Stimulated activated CD8-positive, alpha-beta memory T cell treated with anti-CD3 and anti-CD28 coated beads, Interleukin-4, amount 100 ng/mL, for 24 hours (primary cell): ENCODE results near the gene DPH1.
A peak's percentile ranks its signal among the peaks of the same experiment; 100 is the strongest.

Source experiments
- DNase-seq: peaks from one replicate; pipeline ENCODE4 v3.0.0-alpha.2; 2020; ENCODE audit warnings: low read depth

Gene DPH1

DNA sequence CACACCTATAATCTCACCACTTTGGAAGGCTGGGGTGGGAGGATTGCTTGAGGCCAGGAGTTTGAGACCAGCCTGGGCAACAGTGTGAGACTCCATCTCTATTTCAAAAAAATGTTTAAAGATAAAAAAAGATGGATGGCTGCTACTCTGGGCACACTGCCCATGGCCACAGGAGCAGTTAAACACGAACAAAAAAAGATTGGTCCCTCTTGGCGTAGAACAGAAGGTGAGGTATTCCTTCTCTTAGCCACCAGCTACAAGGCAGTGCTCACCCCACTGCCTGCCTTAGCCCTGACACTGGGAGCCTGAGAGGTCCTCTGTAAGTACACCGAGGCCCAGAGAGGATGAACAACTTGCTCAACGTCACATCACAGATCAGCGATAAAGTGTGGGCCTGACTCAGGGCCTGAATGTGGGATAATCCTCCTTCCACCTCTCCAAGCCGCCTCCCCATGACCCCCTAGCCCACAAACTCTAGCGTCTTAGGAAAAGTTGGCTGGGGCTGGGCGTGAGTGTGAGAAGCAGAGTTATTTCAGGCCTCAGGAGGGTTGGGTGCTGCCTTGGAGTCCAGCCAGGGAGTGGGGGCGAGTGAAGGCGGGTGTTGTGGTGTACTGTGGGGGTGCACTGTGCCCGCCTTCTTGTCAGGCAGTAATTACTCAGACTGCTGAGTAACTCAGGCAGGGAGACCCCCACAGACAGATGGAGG, 2.3 kb upstream of the DPH1 start:
- DNase-seq = no peak

DNA sequence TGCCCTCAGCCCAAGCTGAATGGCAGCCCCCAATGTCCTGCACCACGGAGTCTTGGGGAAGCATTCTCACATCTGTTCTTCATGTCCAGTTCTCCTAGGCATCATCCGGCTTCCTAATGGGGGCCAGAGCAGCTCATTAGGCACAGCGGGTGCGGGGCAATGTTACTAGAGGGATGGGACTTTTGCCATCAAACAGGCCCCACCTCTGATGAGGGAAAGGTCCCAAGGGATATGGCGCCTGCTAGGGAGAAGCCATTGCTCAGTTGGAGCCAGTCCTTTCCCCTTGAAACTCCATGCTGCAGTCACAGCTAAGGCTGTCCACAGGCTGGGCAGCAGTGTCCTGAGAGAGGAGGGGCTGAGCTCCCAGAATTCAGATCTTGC, 1.7 kb upstream of the DPH1 start:
- DNase-seq = no peak

DNA sequence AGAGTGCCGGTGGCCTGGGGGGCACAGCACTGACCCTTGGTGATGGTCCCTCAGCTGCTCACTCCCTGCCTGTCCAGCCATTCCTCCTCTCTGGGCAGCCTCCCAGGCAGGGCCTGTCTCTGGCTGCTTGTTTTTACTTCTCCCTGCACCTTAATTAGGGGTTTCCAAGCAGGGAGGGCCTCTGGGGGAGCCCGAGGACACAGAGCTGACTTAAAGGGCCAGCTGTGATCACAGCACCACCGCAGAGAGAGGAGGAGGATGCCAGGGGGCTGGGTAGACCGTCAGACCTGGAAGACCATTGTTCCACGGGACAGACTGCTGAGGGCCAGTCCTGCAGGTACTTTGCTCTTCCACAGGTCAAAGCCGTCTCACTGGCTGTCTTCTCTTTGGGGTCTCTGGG, 1.2 kb upstream of the DPH1 start:
- no peak for DNase-seq

DNA sequence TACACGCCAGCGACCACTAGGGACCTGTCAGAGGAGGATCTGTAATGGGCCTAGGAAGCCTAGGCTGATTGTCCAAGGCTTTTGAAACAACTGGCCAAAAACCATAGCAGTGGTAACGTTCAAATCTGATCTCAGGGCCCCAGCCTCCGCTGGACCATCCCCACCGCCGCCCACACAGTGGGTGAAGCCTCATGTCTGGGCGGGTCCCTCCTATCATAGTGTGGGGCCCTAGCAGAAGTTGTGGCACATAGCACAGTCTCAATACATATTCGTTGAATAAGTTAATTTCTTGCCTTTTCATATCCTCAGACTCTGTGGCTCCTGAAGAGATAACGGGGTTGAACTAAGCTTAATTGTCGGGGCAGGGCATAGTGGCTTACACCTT, 818 bp downstream of the DPH1 start:
- DNase-seq = no peak

DNA sequence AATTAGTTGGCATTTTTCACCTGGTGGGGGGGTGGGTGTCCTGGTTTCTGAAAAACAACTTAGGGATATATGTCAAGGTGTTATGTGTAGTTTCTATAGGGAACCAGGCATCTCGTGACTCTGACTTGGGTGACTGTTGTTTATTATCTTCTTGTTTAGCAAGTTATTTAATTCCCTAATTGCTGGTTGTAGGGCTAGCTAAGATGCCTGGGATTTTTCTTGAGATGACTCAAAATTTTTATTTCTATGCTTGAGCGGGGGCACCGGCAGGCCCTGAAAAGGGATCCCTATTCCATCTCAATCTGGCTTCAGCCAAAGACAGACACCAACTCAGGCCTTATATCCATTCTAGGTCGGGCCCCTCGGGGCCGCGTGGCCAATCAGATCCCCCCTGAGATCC, 3.2 kb downstream of the DPH1 start:
- no peak for DNase-seq

DNA sequence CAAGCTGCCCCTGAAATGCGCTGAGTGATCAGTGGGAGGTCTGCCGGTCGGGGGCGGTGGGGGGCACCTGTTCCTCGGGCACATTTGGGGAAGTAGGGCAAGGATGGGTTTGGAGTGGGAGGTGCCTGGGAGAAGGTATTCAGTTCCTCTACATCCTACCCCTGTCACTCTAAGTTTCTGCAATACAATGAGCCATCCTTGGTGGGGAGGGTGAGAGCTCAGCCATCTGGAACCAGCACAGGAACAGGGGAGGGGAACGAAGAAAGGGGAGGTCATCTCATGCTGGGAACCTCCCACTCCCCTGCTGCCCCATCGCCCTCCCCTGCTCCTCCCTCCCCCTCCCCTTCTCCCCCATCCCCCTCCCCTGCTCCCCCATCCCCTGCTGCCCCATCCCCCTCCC, 4.2 kb downstream of the DPH1 start:
- no peak for DNase-seq

DNA sequence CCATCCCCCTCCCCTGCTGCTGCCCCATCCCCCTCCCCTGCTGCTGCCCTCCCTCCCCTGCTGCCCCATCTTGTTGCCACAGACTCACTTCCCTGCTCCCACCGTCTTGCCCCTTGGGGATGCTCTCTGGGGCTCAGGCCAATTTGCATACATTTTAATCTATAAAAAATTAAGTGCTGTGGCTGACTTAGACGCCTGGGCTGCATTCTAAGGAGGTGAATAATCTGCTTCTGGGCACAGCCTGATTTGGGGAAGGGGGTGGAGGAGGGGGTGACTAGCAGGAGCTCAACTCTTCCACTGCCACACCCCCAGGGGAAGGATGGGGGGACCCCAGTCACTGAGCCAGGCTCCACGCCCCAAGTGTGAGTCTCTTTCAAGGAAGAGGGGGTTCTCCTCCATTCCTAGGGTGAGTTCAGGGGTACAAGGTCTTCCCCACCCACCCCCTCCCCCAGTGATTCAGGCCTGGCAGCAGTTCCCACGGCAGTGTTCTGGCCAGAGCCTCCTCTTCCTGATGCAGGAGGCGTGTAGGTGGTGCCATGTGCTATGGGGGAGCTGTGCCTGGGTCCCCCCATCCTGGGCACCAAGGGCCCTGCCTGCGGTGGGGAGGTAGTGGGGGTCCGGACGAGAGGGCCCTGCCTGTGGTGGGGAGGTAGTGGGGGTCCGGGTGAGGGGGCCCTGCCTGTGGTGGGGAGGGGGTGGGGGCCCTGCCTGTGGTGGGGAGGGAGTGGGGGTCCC, 5.0 kb downstream of the DPH1 start:
- no peak for DNase-seq

DNA sequence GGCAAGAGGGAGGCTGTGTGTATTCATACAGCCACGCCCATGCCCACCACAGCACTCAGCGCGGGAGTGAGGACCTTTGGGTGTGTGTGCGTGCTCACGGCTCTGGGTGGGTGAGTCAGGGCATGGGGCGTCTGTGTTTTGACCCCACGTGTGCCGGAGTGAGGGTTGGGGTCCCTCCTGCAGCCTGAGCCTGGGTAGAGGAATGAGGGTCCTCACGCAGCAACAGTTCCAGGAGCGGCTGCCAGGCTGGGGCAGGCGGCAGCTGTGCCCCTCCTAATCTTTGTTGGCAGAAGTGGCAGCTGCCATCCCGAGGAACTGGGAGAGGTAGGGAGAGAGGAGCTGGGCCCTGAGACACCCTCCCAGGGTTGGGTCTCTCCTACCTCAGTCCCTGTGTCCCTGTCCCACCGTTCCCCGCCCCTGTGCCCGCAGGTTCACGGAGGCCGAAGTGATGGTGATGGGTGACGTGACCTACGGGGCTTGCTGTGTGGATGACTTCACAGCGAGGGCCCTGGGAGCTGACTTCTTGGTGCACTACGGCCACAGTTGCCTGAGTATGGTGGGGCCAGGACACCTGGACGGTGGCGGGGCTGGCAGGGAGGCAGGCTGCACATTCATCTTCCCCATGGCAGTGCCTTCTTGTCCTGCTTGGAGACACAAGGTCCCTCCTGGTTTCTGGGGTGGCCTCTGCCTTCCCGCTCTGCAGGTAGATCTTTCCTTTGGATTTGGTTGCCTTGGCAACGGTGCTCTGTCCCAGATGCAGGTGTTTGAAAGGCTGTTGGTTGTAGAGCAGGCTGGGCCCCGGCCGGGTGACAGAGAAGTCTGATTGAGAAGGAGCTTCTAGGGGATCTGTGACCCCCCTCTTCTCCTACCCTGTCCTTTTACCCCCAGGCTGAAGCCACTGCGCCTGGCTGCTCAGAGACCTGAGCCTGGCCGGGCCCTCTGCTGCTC, 5.9 kb downstream of the DPH1 start:
- DNase-seq = no peak

DNA sequence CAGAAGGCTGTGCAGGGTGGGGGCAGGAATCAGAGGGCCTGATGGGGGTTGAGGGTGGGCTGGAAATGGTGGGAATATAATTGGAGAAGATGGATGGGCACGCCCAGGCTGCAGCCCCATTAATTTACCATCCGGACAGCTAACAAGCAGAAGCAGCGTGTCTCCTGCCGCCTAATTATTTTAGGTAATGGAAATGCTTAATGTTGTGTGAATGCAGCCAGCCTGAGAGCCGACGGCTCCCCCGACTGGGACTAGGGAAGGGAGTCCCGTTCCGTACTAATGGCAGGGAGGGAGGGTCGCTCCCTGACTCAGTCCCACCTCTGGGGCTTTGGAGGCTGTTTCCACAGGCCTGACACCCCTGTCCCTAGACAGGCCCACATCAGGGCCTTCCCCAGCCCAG, 7.2 kb downstream of the DPH1 start:
- no peak for DNase-seq

DNA sequence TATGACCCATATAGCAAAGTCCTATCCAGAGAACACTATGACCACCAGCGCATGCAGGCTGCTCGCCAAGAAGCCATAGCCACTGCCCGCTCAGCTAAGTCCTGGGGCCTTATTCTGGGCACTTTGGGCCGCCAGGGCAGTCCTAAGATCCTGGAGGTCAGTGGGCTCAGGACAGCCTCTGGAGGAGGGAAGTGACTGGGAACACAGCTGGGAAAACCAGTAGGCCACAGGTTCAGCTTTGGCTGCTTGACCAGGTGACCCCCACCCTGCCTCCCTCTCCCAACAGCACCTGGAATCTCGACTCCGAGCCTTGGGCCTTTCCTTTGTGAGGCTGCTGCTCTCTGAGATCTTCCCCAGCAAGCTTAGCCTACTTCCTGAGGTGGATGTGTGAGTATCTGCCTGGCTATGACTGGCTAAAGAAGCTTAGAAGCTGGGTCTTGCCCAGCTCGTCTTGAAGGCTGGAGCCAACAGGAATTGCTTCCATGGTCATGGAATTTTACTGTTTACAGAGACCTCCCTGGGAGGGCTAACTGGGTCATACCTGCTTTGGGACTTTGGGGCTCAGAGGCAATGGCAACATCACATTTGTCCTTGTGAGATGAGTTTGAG, 10.4 kb downstream of the DPH1 start:
- DNase-seq = no peak

DNA sequence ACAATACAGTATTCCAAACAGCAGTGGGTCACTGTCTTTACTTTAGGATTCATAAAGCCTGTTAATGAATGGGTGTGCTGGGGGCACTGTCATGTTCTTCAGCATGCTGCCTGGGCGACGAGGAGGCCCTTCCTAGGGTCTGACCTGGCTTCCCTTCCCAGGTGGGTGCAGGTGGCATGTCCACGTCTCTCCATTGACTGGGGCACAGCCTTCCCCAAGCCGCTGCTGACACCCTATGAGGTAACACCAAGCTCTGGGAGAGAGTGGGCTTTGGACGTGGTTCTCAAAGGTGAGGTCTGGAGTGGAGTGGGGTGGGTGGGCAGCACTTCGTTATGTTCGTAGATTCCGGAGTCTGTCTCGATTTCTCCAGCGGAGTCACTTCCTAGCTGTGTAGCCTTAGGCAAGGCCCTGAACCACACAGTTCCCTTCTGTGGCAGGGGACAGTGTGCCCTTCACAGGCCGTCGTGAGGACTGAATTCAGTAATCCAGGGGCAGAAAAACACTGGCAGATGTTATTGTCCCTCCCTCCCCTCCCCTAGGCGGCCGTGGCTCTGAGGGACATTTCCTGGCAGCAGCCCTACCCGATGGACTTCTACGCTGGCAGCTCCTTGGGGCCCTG, 11.1 kb downstream of the DPH1 start:
- DNase-seq = no peak

DNA sequence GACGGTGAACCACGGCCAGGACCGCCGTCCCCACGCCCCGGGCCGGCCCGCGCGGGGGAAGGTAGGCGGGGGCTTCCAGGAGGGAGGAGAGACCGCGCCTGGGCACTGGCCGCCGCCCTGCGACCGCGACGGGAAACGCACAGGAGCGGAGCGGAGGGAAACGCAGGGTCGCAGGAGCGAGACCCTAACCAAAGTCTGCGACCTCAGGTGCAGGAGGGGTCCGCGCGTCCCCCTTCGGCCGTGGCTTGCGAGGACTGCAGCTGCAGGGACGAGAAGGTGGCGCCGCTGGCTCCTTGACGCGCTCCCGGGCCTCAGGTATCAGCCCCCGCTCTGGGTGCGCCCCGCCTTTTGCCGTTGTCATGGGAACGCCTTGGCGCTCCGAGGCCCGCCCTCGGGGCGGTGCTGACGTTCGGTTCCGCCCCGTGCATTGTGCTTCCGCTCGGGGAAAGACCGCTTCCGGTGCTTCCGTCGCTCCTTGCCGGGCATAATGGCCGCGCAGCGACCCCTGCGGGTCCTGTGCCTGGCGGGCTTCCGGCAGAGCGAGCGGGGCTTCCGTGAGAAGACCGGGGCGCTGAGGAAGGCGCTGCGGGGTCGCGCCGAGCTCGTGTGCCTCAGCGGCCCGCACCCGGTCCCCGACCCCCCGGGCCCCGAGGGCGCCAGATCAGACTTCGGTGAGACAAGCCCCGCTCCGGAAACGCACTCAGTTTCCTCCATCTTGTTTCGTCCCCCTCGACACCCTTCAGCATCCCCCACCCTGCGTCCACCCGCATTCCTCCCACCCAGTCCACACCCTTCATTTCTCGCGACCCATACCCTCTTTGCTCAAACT, 11.8 kb downstream of the DPH1 start, which contains the start of gene OVCA2:
OVCA2 (plus strand) TSS at position 462 of the 829 bp plus-strand sequence; CDS start at position 488, 26 bp downstream.
- peak; percentile 95 for DNase-seq

DNA sequence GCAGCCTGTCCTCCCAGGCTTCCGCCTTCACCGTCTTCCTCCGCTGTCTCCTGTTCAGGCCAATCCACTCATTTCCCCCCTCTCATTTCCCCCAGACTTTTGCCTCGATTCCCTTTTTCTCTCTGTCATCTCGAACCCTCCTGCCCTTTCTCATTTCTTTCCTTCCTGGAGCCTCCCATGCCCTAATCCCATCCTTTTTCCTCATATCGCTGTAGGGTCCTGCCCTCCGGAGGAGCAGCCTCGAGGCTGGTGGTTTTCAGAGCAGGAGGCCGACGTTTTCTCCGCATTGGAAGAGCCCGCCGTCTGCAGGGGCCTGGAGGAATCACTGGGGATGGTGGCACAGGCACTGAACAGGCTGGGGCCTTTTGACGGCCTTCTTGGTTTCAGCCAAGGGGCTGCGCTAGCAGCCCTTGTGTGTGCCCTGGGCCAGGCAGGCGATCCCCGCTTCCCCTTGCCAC, 12.5 kb downstream of the DPH1 start:
- DNase-seq = no peak

DNA sequence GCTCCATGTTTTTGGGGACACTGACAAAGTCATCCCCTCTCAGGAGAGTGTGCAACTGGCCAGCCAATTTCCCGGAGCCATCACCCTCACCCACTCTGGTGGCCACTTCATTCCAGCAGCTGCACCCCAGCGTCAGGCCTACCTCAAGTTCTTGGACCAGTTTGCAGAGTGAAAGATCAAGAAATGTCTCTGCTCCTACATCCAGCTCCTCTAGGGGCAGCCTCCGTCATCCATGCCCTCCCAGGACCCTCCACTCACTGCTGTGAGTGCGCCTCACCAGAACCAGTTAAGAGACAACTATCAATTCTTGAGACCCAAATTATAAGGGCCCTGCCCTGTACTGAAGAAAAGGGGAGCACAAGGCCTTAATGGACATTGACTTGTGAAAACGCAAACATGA, 13.0 kb downstream of the DPH1 start:
- DNase-seq = no peak

DNA sequence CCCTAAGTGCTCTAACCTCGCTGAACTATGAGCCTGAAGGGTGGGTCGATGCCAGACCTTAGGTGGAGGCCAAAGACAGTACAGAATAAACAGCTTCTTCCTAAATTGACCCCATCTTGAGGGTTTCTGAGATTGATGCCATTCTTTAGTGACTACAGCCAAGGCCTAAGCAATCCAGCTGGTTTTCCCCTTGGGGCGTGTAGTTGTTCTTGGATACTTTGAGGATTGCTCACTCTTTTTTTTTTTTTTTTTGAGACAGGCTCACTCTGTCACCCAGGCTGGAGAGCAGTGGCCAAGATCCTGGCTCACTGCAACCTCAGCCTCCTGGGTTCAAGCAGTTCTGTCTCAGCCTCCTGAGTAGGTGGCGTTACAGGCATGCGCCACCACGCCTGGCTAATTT, 13.8 kb downstream of the DPH1 start:
- DNase-seq = no peak

DNA sequence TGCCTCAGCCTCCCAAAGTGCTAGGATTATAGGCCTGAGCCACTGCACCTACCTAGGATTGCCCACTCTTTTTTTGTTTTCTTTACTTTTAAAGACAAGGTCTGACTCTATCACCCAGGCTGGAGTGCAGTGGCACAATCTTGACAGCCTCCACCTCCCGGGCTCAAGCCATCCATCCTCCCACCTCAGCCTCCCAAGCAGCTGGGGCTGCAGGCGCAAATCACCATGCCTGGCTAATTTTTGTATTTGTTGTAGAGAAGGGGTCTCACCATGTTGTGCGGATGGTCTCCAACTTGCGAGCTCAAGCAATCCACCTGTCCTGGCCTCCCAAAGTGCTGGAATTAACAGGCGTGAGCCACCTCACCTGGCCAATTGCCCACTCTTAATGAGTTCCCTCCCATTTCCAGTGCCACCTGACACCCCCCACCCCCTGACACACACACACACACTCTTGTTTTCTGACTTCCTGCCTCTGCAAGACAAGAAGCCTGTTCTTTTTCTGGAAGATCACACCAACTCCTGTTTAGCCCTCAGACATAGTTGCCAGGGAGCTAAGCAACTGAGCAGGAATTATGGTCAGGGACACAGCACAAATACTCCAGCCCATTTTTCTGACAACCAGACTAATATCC, 14.4 kb downstream of the DPH1 start:
- DNase-seq = no peak

DNA sequence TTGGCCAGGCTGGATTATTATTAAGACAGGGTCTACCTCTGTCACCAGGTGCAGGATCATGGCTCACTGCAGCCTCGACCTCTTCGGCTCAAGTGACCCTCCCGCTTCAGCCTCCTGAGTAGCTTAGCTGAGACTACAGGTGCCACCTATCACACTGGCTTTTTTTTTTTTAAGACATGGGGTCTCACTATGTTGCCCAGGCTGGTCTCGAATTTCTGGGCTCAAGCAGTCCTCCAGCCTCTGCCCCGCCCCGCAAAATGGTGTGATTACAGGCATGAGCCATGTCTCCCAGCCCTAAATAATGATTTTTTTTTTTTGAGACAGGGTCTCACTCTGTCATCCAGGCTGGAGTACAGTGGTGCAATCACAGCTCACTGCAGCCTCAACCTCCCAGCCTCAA, 17.6 kb downstream of the DPH1 start:
- DNase-seq = no peak

DNA sequence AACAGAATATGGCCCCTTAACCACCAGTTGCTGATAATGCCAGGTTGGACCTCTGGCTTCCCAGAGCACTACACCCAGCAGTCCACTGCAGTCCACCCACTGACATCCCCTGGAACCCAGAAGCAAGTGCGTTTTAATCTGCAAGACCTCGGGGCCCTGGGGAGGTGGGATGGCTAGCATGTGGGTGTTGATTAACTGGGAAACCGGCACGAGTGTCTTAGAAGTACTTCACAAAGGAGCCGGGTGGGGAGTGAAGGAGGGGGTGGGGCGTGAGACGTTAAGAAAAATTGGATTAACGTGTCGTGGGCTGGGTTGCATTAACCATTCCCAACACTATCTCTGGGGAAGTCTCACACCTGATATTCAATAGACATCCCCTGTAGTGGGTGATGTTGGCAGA, 18.9 kb downstream of the DPH1 start:
- DNase-seq = no peak

DNA sequence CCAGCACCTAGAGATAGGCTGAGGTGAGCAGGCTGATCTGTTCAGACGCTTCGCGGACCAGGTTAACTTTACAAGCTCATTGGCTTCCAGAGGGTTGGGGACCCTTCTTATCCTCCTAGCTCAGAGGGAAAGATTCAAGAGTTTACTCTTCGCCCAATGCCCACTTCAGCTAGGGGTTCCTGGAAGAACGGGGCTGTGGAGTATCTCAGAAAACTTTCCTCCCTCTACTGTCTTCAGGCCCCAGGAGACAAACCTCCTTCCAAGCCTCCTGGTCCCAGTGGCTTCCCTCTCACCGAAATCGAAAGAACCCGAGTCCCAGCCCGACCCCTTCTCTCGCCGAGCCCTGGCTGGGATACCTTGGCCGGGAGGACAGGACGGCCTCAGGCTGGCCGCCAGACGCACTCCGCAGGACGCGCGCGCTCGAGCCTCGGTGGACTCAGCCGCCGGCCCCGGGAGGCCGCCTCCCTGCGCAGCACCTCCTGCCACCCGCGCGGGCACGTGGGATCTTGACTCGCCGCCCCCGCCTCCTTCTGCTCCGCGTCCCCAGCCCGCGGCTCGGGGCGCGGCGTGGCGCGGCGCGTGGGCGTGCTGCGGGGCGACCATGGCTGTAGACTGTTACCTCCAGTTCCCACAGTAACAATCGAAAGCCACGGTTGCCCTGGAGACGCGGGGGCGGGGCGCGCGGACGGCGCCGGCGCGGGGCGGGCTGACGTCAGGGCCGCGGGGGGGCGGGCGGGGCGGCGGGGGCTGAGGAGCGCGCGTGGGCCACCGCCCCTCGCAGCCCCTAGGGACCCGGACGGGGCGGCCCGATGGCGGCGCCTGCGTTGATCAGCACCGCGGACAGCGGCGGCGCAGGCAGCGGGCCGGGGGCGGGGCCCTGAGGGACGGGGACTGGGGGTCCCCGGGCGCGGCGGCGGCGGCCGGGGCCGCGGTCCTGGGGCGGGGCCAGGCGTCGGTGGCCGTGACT, 19.7 kb downstream of the DPH1 start:
- peak; percentile 84 for DNase-seq
